Colonic mucosa (tissue), 4 donors: ENCODE measurements around the gene GYS1. TPM values are rescaled to one million over a fixed set of nuclear protein-coding genes. Genes with fewer than 3 reads are reported as not detected.

Experiments used
- DNase-seq: peaks from one replicate; pipeline ENCODE4 v3.0.0-alpha.2; 2020
- H3K27ac ChIP-seq: fragments of 200-600 bp; one replicate; pipeline ENCODE4 v1.8.0; 2021
- H3K27me3 ChIP-seq: fragments of 200-600 bp; one replicate; pipeline ENCODE4 v1.8.0; 2021
- H3K36me3 ChIP-seq: fragments of 200-600 bp; one replicate; pipeline ENCODE4 v1.8.0; 2021
- H3K4me1 ChIP-seq: fragments of 200-600 bp; one replicate; pipeline ENCODE4 v1.8.0; 2021; ENCODE audit warnings: mild to moderate bottlenecking
- H3K4me3 ChIP-seq: fragments of 200-600 bp; one replicate; pipeline ENCODE4 v1.8.0; 2021
- H3K9ac ChIP-seq, 2 donors: one replicate each; pipeline ENCODE4 v1.7.0; 2013; ENCODE audit warnings: control low read depth in 2 of 2, low read depth in 2 of 2, low read length in 2 of 2
- H3K9me3 ChIP-seq: fragments of 200-600 bp; one replicate; pipeline ENCODE4 v1.8.0; 2021
- intact Hi-C: fragments of 100-400 bp; cut with DNase I; formaldehyde crosslinking; loops from one replicate; pipeline ENCODE4 v1.14.1; 2022
- total RNA-seq, 2 donors: library from RNA; stranded (reverse); fragmentation: NEBNext Ultra II Directional in 1 of 2; extraction: Animal tissue kit (Norgen Biotek cat#: 25700) in 1 of 2; gene quantifications; one replicate each; pipeline ENCODE4 v1.2.1, GENCODE V29; 2021
- TF ChIP-seq, protein P1 (sequence below): fragments of 200-600 bp; IDR thresholded peaks from one replicate; pipeline ENCODE4 v1.8.0; 2022; ENCODE audit warnings: antibody characterized with exemption, mild to moderate bottlenecking
- donor health status: healthy.
- donor health status: DM: no; HTN: no; CAD: no.
- donor health status: DM: no; HTN: no; CAD: no.

GYS1 gene
- total RNA-seq, 2 donors from 2014 or later: 48.8 to 54.7 TPM

DNA sequence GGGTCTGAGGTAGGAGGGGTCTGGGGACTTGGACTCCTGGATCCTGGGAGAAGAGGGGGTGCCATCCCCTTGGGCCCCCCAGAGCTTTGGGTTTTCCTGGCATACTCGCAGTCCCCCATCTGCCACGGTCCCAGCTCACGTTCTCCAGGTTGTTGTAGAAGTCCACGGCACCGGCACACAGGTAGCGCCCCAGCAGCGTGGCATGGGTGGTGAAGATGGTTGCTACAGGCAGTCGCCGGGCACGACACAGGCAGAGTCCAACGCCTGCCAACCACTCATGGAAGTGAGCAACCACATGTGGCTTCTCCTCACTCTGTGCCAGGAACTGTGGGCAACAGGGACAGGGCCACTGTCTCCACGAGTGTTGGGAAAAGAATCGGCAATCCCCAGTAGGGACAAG, 7.4 kb downstream of the GYS1 start:
- no peaks in the 10 kb centered on the region for H3K9me3 ChIP-seq
- H3K36me3 ChIP-seq: no peaks in the 10 kb centered on the region
- H3K9ac ChIP-seq: no peak overlapping the region
- no peak overlapping the region for H3K4me3 ChIP-seq
- no peak overlapping the region for H3K27ac ChIP-seq
- DNase-seq: no peak
- intact Hi-C loops: no loop called here
- TF ChIP-seq, protein P1, sequence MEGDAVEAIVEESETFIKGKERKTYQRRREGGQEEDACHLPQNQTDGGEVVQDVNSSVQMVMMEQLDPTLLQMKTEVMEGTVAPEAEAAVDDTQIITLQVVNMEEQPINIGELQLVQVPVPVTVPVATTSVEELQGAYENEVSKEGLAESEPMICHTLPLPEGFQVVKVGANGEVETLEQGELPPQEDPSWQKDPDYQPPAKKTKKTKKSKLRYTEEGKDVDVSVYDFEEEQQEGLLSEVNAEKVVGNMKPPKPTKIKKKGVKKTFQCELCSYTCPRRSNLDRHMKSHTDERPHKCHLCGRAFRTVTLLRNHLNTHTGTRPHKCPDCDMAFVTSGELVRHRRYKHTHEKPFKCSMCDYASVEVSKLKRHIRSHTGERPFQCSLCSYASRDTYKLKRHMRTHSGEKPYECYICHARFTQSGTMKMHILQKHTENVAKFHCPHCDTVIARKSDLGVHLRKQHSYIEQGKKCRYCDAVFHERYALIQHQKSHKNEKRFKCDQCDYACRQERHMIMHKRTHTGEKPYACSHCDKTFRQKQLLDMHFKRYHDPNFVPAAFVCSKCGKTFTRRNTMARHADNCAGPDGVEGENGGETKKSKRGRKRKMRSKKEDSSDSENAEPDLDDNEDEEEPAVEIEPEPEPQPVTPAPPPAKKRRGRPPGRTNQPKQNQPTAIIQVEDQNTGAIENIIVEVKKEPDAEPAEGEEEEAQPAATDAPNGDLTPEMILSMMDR: no peak
- H3K4me1 ChIP-seq: no peaks in the 10 kb centered on the region
- H3K27me3 ChIP-seq: no peaks in the 10 kb centered on the region

DNA sequence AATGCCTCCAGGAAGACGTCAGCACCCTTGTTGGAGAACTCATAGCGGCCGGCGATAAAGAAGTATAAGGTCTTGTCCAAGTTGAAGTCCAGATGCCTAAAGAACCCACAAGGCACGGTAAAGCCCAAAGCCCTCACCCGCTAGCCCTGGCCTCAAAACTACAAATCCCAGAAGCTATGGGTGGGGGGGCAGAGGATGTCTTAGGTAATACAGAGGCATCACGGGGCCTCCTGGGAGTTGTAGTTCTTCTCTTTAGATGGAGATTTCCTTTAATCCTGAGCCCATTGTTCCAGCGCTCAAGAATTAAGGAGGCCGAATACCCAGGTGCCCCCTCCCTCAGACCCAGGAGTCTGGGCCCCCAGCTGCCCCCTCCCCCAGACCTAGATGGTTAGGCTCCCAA, 10.8 kb downstream of the GYS1 start:
- no peaks in the 10 kb centered on the region for H3K36me3 ChIP-seq

DNA sequence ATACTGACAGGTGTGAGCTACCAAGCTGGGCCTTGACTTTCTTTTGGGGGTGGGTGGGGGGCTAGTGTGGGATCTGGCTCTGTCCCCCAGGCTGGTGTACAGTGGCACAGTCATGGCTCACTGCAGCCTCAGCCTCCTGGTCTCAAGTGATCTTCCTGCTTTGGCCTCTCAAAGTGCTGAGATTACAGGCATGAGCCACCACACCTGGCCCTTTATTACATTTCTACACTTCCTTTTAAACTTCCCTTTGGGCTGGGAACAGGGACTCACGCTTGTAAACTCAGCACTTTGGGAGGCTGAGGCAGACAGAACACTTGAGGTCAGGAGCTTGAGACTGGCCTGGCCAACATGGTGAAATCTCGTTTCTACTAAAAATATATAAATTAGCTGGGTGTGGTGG, 16.0 kb downstream of the GYS1 start:
- TF ChIP-seq, protein P1: no peak
- Histone ChIP-seq H3K27me3 (no peaks in the 10 kb centered on the region), H3K4me3 (no peak overlapping the region), H3K36me3 (no peaks in the 10 kb centered on the region), H3K9ac (no peak overlapping the region), H3K9me3 (no peaks in the 10 kb centered on the region), H3K27ac (peak overlapping the region; percentile 59), H3K4me1 (no peaks in the 10 kb centered on the region)
- no peak for DNase-seq
- intact Hi-C loops: no loop called here

More for the DNA sequence above, 10.8 kb downstream of the GYS1 start:
- Histone ChIP-seq H3K27ac (no peak overlapping the region), H3K4me3 (no peak overlapping the region), H3K9ac (no peak overlapping the region), H3K4me1 (no peaks in the 10 kb centered on the region), H3K27me3 (no peaks in the 10 kb centered on the region), H3K9me3 (no peaks in the 10 kb centered on the region)
- intact Hi-C loops: no loop called here
- DNase-seq: no peak
- TF ChIP-seq, protein P1: no peak

- Histone ChIP-seq H3K27ac (peak overlapping the region; percentile 59), H3K36me3 (no peaks in the 10 kb centered on the region), H3K4me3 (no peak overlapping the region), H3K27me3 (no peaks in the 10 kb centered on the region), H3K9ac (no peak overlapping the region), H3K9me3 (no peaks in the 10 kb centered on the region), H3K4me1 (no peaks in the 10 kb centered on the region)
- DNase-seq: no peak
- TF ChIP-seq, protein P1: no peak
- intact Hi-C loops: no loop called here
Measured at GRCh38 chr19:48975947-48976847, 16.9 kb downstream of the GYS1 start.

DNA sequence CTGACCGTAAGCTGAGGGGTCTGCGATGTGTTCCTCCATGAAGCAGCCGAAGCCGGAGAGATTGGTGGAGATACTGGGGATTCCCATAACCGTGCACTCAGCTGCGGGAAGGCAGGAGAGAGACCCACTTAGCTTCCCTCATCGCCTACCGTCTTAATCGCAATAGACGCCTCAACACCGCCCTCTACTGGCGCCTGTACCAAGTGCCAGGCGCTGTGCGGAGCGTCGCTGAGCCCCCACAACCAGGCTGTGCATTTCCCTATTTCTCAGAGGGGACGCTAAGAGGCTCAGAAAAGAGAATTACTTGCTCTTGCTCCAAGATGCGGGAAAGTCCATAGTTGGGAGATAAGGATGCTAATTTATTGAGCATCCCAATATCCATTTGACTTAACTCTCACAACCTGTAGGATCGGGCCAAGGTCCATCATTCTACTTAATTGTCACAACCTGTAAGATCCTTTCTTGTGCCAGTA, 22.1 kb downstream of the GYS1 start:
- H3K27me3 ChIP-seq: no peaks in the 10 kb centered on the region
- TF ChIP-seq, protein P1: peak; percentile 96
- H3K9me3 ChIP-seq: no peaks in the 10 kb centered on the region
- no peaks in the 10 kb centered on the region for H3K4me1 ChIP-seq
- DNase-seq: peak; percentile 81
- no peak overlapping the region for H3K27ac ChIP-seq
- intact Hi-C loops: loop anchor here (2.0 kb wide), 1 partner anchor 128 kb away; no protein-coding TSS in a partner anchor
- H3K9ac ChIP-seq: peak overlapping the region in 1 of 2 donors; percentile 15
- no peaks in the 10 kb centered on the region for H3K36me3 ChIP-seq
- no peak overlapping the region for H3K4me3 ChIP-seq
